Liver (tissue), 9 donors: ENCODE results near the gene PCYT1A. TPM values are rescaled to one million over a fixed set of nuclear protein-coding genes. Genes with fewer than 3 reads are reported as not detected.
"Not testable (repeated sequence)": the region's sequence is repeated elsewhere in the genome, so short reads cannot be mapped to it uniquely, and the experiment has no call there.

Experiments used
- DNase-seq: peaks from one replicate; pipeline ENCODE4 v3.0.0-alpha.2; 2017; ENCODE audit warnings: low spot score
- H3K27ac ChIP-seq, 2 donors: one replicate each; pipeline ENCODE4 v1.7.0; 2013; ENCODE audit warnings: inconsistent platforms in 2 of 2, low read length in 2 of 2, control low read depth in 1 of 2, low read depth in 1 of 2, mild to moderate bottlenecking in 1 of 2
- H3K27me3 ChIP-seq, 4 donors: one replicate each; pipeline versions ENCODE4 v1.6.1 to v1.7.0; 2013; ENCODE audit warnings: low read length in 3 of 4, inconsistent platforms in 1 of 4, mild to moderate bottlenecking in 1 of 4, moderate library complexity in 1 of 4; ENCODE audit not compliant: control insufficient read depth in 4 of 4, insufficient read depth in 4 of 4
- H3K36me3 ChIP-seq, 4 donors: one replicate each; pipeline versions ENCODE4 v1.6.1 to v1.7.0; 2013; ENCODE audit warnings: low read length in 3 of 4, mild to moderate bottlenecking in 3 of 4, low read depth in 1 of 4, moderate library complexity in 1 of 4; ENCODE audit not compliant: control insufficient read depth in 4 of 4, insufficient read depth in 3 of 4
- H3K4me1 ChIP-seq, 4 donors: one replicate each; pipeline versions ENCODE4 v1.6.1 to v1.7.0; 2013; ENCODE audit warnings: low read length in 3 of 4, mild to moderate bottlenecking in 3 of 4, moderate library complexity in 1 of 4; ENCODE audit not compliant: control insufficient read depth in 4 of 4, insufficient read depth in 4 of 4
- H3K4me3 ChIP-seq, 3 donors: one replicate each; pipeline versions ENCODE4 v1.6.1 to v1.7.0; 2013; ENCODE audit warnings: low read length in 3 of 3, control low read depth in 1 of 3, low read depth in 1 of 3, mild to moderate bottlenecking in 1 of 3
- H3K9ac ChIP-seq, 2 donors: one replicate each; pipeline ENCODE4 v1.7.0; 2013; ENCODE audit warnings: low read length in 2 of 2, mild to moderate bottlenecking in 2 of 2, moderate library complexity in 2 of 2, control low read depth in 1 of 2, low read depth in 1 of 2
- H3K9me3 ChIP-seq, 4 donors: one replicate each; pipeline versions ENCODE4 v1.6.1 to v1.7.0; 2013; ENCODE audit warnings: low read length in 3 of 4; ENCODE audit not compliant: control insufficient read depth in 4 of 4
- EGR1 ChIP-seq, 2 donors: IDR thresholded peaks; 2 replicates each; pipeline ENCODE4 v1.6.1; 2016 to 2018; ENCODE audit warnings: antibody characterized with exemption in 2 of 2, low read depth in 2 of 2
- FOXA1 ChIP-seq: IDR thresholded peaks from 2 replicates; pipeline ENCODE4 v1.6.1; 2016; ENCODE audit warnings: antibody characterized with exemption
- FOXA2 ChIP-seq: IDR thresholded peaks from 2 replicates; pipeline ENCODE4 v1.6.1; 2016; ENCODE audit warnings: antibody characterized with exemption
- GABPA ChIP-seq, 2 donors: IDR thresholded peaks in 1 of 2; conservative IDR thresholded peaks in 1 of 2; 2 replicates each; pipeline ENCODE4 v1.6.1; 2016; ENCODE audit warnings: antibody characterized with exemption in 2 of 2, mild to moderate bottlenecking in 1 of 2, moderate library complexity in 1 of 2
- HNF4A ChIP-seq, 2 donors: conservative IDR thresholded peaks; 2 replicates each; pipeline ENCODE4 v1.6.1; 2016; ENCODE audit warnings: antibody characterized with exemption in 2 of 2, mild to moderate bottlenecking in 2 of 2
- JUND ChIP-seq, 2 donors: IDR thresholded peaks; 2 replicates each; pipeline ENCODE4 v1.6.1; 2016; ENCODE audit warnings: antibody characterized with exemption in 2 of 2
- NR2F2 ChIP-seq: IDR thresholded peaks from 2 replicates; pipeline ENCODE4 v1.6.1; 2016; ENCODE audit warnings: antibody characterized with exemption
- RAD21 ChIP-seq, 2 donors: IDR thresholded peaks; 2 replicates each; pipeline ENCODE4 v1.6.1; 2016; ENCODE audit warnings: antibody characterized with exemption in 2 of 2, mild to moderate bottlenecking in 2 of 2
- SP1 ChIP-seq: IDR thresholded peaks from 2 replicates; pipeline ENCODE4 v1.6.1; 2018; ENCODE audit warnings: antibody characterized with exemption, mild to moderate bottlenecking
- TAF1 ChIP-seq: conservative IDR thresholded peaks from 2 replicates; pipeline ENCODE4 v1.6.1; 2016; ENCODE audit warnings: antibody characterized with exemption, mild to moderate bottlenecking
- WGBS: extraction: QIAGEN DNeasy Blood & Tissue Kit; methylation state at CpG from one replicate; pipeline ENCODE4 v1.1.7; 2013; 5-methylcytosine and 5-hydroxymethylcytosine counted together
- polyA plus RNA-seq, 2 donors: library from polyadenylated mRNA; stranded (reverse) in 1 of 2; unstranded in 1 of 2; fragments of 200-250 nt in 1 of 2; fragments of >200 nt in 1 of 2; fragmentation: Nextera tagmentation in 1 of 2; extraction: Ambion mirVana in 1 of 2; gene quantifications; one replicate each; pipeline versions ENCODE4 v1.2.1 to v1.2.3, GENCODE V29; 2013 to 2015
- total RNA-seq, 2 donors: library from RNA; depleted of rRNA; stranded (reverse); fragments of >200 nt; gene quantifications; one replicate each; pipeline ENCODE4 v1.2.3, GENCODE V29; 2014
- TF ChIP-seq, protein P1 (sequence below): fragments of 150-350 bp; IDR thresholded peaks from 2 replicates; pipeline ENCODE4 v1.5.1; 2017; ENCODE audit warnings: improper control_type of control experiment, low read depth, low read length; ENCODE audit not compliant: missing input control
- TF ChIP-seq, protein P2 (sequence below): IDR thresholded peaks from 2 replicates; pipeline ENCODE4 v1.6.1; 2016; ENCODE audit warnings: antibody characterized with exemption
- TF ChIP-seq, protein P3 (sequence below): IDR thresholded peaks from 2 replicates; pipeline ENCODE4 v1.6.1; 2016; ENCODE audit warnings: antibody characterized with exemption
- TF ChIP-seq, protein P4 (sequence below): IDR thresholded peaks from 2 replicates; pipeline ENCODE4 v1.6.1; 2016; ENCODE audit warnings: antibody characterized with exemption
- donor health status: healthy.
- donor health status: healthy.
- donor health status: healthy.
- donor health status: healthy.
- donor health status: healthy.

Gene PCYT1A
- total and polyA plus RNA-seq, 4 donors = 12.5 to 56.8 (median 24.3) TPM

DNA sequence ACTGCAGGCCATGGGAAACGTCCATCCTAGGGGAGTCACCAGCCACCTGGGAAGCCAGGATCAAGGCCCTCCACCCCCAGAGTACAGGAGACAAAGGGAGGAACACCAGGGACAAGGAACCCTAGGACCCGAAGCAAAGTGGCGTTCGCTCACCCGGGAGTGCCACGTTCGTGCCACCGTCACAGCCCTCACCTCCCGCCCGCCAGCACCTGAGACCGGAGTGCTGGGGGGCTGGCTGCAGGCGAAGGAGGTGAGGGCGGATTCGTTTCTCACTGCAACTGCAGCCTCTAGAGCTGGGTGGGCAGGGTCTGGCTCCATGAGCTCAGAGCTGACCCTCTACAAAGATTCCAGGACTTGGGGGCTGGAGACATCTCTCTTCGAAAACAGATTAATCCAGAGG, 102.6 kb downstream of the PCYT1A start:
- TF ChIP-seq, protein P1, sequence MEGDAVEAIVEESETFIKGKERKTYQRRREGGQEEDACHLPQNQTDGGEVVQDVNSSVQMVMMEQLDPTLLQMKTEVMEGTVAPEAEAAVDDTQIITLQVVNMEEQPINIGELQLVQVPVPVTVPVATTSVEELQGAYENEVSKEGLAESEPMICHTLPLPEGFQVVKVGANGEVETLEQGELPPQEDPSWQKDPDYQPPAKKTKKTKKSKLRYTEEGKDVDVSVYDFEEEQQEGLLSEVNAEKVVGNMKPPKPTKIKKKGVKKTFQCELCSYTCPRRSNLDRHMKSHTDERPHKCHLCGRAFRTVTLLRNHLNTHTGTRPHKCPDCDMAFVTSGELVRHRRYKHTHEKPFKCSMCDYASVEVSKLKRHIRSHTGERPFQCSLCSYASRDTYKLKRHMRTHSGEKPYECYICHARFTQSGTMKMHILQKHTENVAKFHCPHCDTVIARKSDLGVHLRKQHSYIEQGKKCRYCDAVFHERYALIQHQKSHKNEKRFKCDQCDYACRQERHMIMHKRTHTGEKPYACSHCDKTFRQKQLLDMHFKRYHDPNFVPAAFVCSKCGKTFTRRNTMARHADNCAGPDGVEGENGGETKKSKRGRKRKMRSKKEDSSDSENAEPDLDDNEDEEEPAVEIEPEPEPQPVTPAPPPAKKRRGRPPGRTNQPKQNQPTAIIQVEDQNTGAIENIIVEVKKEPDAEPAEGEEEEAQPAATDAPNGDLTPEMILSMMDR = no peak
- TF ChIP-seq EGR1 (IDR thresholded peaks at IDR 0.05; ENCODE audit: low read depth in 2 of 2) (no peak), FOXA1 (no peak), NR2F2 (no peak)
- TF ChIP-seq, protein P2, sequence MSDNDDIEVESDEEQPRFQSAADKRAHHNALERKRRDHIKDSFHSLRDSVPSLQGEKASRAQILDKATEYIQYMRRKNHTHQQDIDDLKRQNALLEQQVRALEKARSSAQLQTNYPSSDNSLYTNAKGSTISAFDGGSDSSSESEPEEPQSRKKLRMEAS = no peak
- Histone ChIP-seq H3K9me3 (no peaks in the 10 kb centered on the region), H3K4me3 (no peak overlapping the region), H3K27me3 (no peaks in the 10 kb centered on the region), H3K4me1 (no peaks in the 10 kb centered on the region), H3K27ac (no peak overlapping the region), H3K9ac (no peak overlapping the region), H3K36me3 (no peaks in the 10 kb centered on the region)
- WGBS = 97% methylated on average over 15 of the region's 15 CpGs
- DNase-seq = no peak

DNA sequence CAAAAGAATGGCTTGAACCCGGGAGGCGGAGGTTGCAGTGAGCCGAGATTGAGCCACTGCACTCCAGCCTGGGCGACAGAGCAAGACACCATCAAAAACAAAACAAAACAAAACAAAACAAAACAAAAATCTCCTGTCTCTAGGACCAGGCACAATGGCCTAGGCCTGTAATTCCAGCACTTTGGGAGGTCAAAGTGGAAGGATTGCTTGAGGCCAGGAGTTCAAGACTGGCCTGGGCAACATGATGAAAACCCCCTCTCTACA, 103.4 kb downstream of the PCYT1A start:
- not testable (repeated sequence) for H3K4me1 ChIP-seq, H3K9ac ChIP-seq, H3K36me3 ChIP-seq, H3K27me3 ChIP-seq, H3K4me3 ChIP-seq, H3K27ac ChIP-seq, H3K9me3 ChIP-seq, DNase-seq
- WGBS = 93% methylated on average over 4 of the region's 4 CpGs

DNA sequence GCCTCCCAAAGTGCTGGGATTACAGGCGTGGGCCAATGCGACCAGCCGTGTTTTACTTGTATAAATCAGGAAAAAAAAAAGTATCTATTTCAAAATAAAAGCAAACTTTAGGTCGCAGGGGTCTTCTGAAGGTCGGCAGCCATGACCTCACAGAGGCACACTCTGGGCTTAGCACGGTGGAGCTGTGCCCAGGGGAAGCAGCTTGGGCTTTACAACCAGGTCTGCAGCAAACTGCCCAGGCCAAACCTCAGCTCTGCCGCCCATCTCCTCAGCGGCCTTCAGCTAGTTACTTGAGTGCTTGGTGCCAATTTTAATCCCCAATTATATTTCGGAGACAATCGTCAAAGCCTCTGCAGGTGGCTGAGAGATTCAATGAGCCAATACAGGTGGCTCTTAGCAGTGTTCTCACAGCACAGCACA, 106.4 kb downstream of the PCYT1A start:
- no peak overlapping the region for H3K27ac ChIP-seq
- no peaks in the 10 kb centered on the region for H3K27me3 ChIP-seq

More for the DNA sequence above, 106.4 kb downstream of the PCYT1A start:
- peaks cover 0 to 12% (median 6%) of the 10 kb centered on the region in 4 donors for H3K4me1 ChIP-seq
- no peaks in the 10 kb centered on the region for H3K36me3 ChIP-seq
- DNase-seq = no peak
- no peaks in the 10 kb centered on the region for H3K9me3 ChIP-seq
- no peak overlapping the region for H3K9ac ChIP-seq
- WGBS = 83% methylated on average over 10 of the region's 10 CpGs
- H3K4me3 ChIP-seq = no peak overlapping the region
- TF ChIP-seq EGR1 (IDR thresholded peaks at IDR 0.05; ENCODE audit: low read depth in 2 of 2) (no peak), GABPA (IDR thresholded peaks at IDR 0.05 in 1 of 2, conservative IDR thresholded peaks at IDR 0.05 in 1 of 2) (no peak), RAD21 (IDR thresholded peaks at IDR 0.05) (no peak), TAF1 (no peak), NR2F2 (no peak), SP1 (no peak), HNF4A (conservative IDR thresholded peaks at IDR 0.05) (no peak), JUND (IDR thresholded peaks at IDR 0.05) (no peak), FOXA2 (no peak)
- TF ChIP-seq, protein P1 = no peak
- TF ChIP-seq, protein P3, sequence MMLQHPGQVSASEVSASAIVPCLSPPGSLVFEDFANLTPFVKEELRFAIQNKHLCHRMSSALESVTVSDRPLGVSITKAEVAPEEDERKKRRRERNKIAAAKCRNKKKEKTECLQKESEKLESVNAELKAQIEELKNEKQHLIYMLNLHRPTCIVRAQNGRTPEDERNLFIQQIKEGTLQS = no peak
- TF ChIP-seq, protein P4, sequence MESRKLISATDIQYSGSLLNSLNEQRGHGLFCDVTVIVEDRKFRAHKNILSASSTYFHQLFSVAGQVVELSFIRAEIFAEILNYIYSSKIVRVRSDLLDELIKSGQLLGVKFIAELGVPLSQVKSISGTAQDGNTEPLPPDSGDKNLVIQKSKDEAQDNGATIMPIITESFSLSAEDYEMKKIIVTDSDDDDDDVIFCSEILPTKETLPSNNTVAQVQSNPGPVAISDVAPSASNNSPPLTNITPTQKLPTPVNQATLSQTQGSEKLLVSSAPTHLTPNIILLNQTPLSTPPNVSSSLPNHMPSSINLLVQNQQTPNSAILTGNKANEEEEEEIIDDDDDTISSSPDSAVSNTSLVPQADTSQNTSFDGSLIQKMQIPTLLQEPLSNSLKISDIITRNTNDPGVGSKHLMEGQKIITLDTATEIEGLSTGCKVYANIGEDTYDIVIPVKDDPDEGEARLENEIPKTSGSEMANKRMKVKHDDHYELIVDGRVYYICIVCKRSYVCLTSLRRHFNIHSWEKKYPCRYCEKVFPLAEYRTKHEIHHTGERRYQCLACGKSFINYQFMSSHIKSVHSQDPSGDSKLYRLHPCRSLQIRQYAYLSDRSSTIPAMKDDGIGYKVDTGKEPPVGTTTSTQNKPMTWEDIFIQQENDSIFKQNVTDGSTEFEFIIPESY = no peak
- TF ChIP-seq, protein P2 = no peak
